ENCODE results near the gene DTD2. TPM values are rescaled to one million over a fixed set of nuclear protein-coding genes. Genes with fewer than 3 reads are reported as not detected.
A peak's percentile ranks its signal among the peaks of the same experiment; 100 is the strongest.

DTD2 gene
- total RNA-seq, 2 donors from 2014 or later: 12.7 to 14.9 TPM

DNA sequence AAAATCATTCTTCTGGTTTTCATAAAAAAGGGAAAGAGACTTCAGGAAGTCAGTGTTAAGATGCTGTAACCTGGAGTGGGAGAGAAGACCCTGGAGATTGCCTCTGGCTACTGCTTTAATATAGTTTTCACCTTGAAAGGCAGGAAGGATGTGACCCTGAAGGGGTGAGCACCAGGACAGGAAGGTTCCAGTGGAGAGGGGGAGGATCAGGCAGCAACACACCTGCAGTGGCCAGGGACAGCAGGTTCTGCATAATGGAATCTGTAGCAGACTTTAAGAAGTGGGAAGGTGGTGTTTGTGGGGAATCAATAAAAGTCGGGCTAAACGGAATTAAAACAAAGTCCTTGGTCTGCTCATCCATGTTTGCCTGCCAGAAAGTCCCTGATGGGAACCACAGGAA is 30.6 kb downstream of the DTD2 start:
- Histone ChIP-seq H3K4me1 (ENCODE audit: control insufficient read depth, insufficient read depth, low read length) (no peaks in the 10 kb centered on the region), H3K4me3 (ENCODE audit: low read length) (no peak overlapping the region), H3K36me3 (ENCODE audit: control insufficient read depth, insufficient read depth, low read length) (no peaks in the 10 kb centered on the region), H3K9ac (ENCODE audit: extremely low read depth, low read length, poor library complexity, severe bottlenecking) (no peak overlapping the region), H3K27ac (ENCODE audit: low read depth, low read length) (no peak overlapping the region), H3K27me3 (ENCODE audit: control insufficient read depth, insufficient read depth, low read length, poor library complexity, severe bottlenecking) (no peaks in the 10 kb centered on the region), H3K9me3 (ENCODE audit: control insufficient read depth, low read length) (no peaks in the 10 kb centered on the region)
- Mint-ChIP-seq H3K27me3 (ENCODE audit: insufficient read depth) (no peaks in the 10 kb centered on the region), H3K4me3 (no peak overlapping the region), H3K4me1 (peaks cover 8% of the 10 kb centered on the region), H3K27ac (no peak overlapping the region), H3K36me3 (ENCODE audit: low read depth) (no peaks in the 10 kb centered on the region), H3K9me3 (no peaks in the 10 kb centered on the region)
- 77% methylated on average over 2 of the region's 2 CpGs; no CpG with 5 or more reads in 1 of the 2 experiments for WGBS, 2 experiments (ENCODE audit: insufficient coverage in 1 of 2, insufficient read length in 1 of 2)
- peak; percentile 50 for DNase-seq
- TF ChIP-seq, protein P1, sequence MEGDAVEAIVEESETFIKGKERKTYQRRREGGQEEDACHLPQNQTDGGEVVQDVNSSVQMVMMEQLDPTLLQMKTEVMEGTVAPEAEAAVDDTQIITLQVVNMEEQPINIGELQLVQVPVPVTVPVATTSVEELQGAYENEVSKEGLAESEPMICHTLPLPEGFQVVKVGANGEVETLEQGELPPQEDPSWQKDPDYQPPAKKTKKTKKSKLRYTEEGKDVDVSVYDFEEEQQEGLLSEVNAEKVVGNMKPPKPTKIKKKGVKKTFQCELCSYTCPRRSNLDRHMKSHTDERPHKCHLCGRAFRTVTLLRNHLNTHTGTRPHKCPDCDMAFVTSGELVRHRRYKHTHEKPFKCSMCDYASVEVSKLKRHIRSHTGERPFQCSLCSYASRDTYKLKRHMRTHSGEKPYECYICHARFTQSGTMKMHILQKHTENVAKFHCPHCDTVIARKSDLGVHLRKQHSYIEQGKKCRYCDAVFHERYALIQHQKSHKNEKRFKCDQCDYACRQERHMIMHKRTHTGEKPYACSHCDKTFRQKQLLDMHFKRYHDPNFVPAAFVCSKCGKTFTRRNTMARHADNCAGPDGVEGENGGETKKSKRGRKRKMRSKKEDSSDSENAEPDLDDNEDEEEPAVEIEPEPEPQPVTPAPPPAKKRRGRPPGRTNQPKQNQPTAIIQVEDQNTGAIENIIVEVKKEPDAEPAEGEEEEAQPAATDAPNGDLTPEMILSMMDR (conservative IDR thresholded peaks at IDR 0.05): no peak

DNA sequence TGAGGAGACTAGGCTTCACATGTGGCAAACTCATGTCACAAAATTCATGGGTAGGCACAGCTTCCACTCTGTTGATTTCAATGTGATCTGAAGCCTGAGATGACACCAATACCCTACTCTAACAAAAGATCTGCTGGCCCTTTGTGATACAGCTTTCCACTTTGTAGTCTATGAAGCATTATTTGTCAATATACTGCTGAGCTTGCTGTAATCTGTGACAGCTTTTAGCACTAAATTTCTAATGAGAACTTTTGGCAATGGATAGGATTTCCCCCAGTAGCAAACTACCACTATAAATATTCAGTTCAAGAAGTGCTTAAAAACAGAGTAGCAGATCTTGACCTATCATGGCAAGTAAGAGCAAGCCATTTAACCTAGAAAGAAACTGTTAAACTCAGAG is 31.4 kb downstream of the DTD2 start:
- Mint-ChIP-seq H3K27me3 (ENCODE audit: insufficient read depth) (no peaks in the 10 kb centered on the region), H3K27ac (no peak overlapping the region), H3K4me3 (no peak overlapping the region), H3K4me1 (peaks cover 8% of the 10 kb centered on the region), H3K36me3 (ENCODE audit: low read depth) (no peaks in the 10 kb centered on the region), H3K9me3 (no peaks in the 10 kb centered on the region)
- H3K36me3 ChIP-seq (ENCODE audit: control insufficient read depth, insufficient read depth, low read length): no peaks in the 10 kb centered on the region
- TF ChIP-seq, protein P1 (conservative IDR thresholded peaks at IDR 0.05): no peak
- H3K4me1 ChIP-seq (ENCODE audit: control insufficient read depth, insufficient read depth, low read length): no peaks in the 10 kb centered on the region
- H3K9me3 ChIP-seq (ENCODE audit: control insufficient read depth, low read length): no peaks in the 10 kb centered on the region
- H3K4me3 ChIP-seq (ENCODE audit: low read length): no peak overlapping the region
- H3K27ac ChIP-seq (ENCODE audit: low read depth, low read length): no peak overlapping the region
- no peak overlapping the region for H3K9ac ChIP-seq (ENCODE audit: extremely low read depth, low read length, poor library complexity, severe bottlenecking)
- H3K27me3 ChIP-seq (ENCODE audit: control insufficient read depth, insufficient read depth, low read length, poor library complexity, severe bottlenecking): no peaks in the 10 kb centered on the region
- DNase-seq: no peak

DNA sequence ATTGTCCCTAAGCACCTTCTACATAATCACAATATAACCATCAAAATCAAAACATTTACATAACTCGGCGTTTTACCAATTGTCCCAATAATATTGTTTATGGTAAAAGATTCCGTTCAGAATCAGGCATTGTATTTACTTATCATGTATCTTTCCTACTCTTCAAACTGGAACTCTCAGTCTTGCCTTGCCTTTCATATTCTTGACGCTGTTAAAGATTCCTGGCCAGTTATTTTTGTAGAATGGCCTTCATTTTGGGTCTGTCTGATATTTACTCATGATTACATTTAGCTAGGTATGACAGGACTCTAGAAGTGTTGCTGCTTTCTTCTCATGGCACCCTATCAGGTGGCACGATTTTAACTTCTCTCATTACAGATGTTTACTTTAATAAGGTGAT is 36.1 kb downstream of the DTD2 start:
- peak overlapping the region; percentile 94 for H3K4me3 Mint-ChIP-seq
- Histone ChIP-seq H3K27me3 (ENCODE audit: control insufficient read depth, insufficient read depth, low read length, poor library complexity, severe bottlenecking) (no peaks in the 10 kb centered on the region), H3K4me3 (ENCODE audit: low read length) (peak overlapping the region; percentile 97), H3K9me3 (ENCODE audit: control insufficient read depth, low read length) (no peaks in the 10 kb centered on the region), H3K9ac (ENCODE audit: extremely low read depth, low read length, poor library complexity, severe bottlenecking) (no peak overlapping the region), H3K27ac (ENCODE audit: low read depth, low read length) (no peak overlapping the region), H3K36me3 (ENCODE audit: control insufficient read depth, insufficient read depth, low read length) (no peaks in the 10 kb centered on the region), H3K4me1 (ENCODE audit: control insufficient read depth, insufficient read depth, low read length) (no peaks in the 10 kb centered on the region)
- H3K36me3 Mint-ChIP-seq (ENCODE audit: low read depth): peaks cover 3% of the 10 kb centered on the region
- H3K27me3 Mint-ChIP-seq (ENCODE audit: insufficient read depth): no peaks in the 10 kb centered on the region
- H3K9me3 Mint-ChIP-seq: no peaks in the 10 kb centered on the region
- peaks cover 11% of the 10 kb centered on the region for H3K4me1 Mint-ChIP-seq
- DNase-seq: no peak
- H3K27ac Mint-ChIP-seq: no peak overlapping the region
- WGBS, 2 experiments (ENCODE audit: insufficient coverage in 1 of 2, insufficient read length in 1 of 2): 92 to 94% methylated on average over 4 to 5 of the region's 5 CpGs
- TF ChIP-seq, protein P1 (conservative IDR thresholded peaks at IDR 0.05): no peak
